CD4-positive, alpha-beta T cell treated with Interleukin-17A for 1 hour (primary cell): Measurements from ENCODE around the gene TMCO6.

ENCODE experiments used
- DNase-seq: peaks from one replicate; pipeline ENCODE4 v3.0.0-alpha.2; 2020

Gene TMCO6

DNA sequence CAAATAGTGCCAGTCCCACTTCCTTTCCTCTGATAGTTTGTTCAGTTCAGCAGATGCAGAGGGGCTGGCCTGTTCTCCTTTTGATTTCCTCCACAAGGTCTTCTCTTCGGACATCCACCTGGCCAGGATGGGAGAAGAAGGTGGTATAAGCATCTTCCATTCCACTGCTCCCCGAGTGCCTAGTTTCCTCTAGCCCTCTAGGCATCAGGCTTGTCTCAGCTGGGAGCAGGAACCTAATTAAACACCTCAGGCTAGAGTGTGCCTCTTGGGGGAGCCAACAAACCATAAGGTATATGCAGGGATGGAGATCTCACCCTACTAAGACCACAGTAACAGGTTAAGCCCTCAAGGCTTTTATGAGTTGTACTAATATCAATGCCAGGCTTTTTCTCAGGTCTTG lies 35.0 kb downstream of the TMCO6 start:
- DNase-seq, result no peak

DNA sequence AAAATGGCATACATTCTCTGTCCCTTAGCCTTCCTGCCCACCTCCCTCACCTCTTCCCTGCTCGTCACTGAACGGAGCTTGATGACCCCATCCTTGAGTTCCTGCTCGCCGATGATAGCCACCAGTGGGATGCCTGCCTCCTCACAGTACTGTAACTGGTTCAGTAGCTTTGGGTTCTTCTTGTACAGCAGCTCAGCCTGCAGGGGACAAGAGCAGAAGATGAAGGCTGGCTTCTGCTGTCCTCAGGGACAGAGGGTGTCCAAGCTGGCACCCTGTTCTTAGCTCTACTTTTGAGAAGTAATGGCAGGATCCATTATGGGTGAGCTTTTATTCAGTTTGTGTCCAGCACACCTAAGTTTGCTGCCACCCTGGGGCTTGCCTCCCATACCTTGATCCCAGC lies 35.4 kb downstream of the TMCO6 start:
- no peak for DNase-seq

- DNase-seq, result no peak
Observed at GRCh38 chr5:140677947-140678346, 38.7 kb downstream of the TMCO6 start.

DNA sequence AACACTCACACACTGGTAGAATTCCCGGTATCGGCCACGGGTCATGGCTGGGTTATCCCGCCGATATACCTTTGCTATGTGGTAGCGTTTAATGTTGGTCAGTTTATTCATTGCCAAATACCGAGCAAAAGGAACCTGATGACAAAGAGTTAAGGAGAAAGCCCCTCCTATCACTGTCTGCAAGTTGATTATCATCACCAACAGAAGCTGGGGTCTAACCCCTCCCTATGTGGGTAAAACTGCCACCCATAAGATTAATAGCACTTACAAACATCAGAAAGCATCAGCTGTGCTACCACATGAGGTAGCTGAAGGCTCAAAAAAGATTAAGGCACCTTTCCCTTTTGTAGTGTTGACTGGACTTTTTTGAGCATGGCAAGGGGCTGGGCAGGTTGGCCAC lies 39.7 kb downstream of the TMCO6 start:
- DNase-seq, result no peak

- DNase-seq, result no peak
Observed at GRCh38 chr5:140690376-140690932, 51.2 kb downstream of the TMCO6 start.

GRCh38 chr5:140690941-140691924 lies 52.0 kb downstream of the TMCO6 start, which contains the start of the genes HARS1 and HARS2:
Gene HARS1 (minus strand): TSS chr5:140691370. CDS start chr5:140691304, 66 bp downstream.
Gene HARS2 (plus strand): TSS chr5:140691455. CDS start chr5:140691649, 194 bp downstream.
- peak; percentile 89 for DNase-seq

- DNase-seq, result no peak
Observed at GRCh38 chr5:140694276-140694675, 55.0 kb downstream of the TMCO6 start.
